ENCODE measurements around the gene CRABP1. TPM values are rescaled to one million over a fixed set of nuclear protein-coding genes. Genes with fewer than 3 reads are reported as not detected.

CRABP1 gene
- total RNA-seq, 2 experiments from 2014 or later, result 0.36 TPM; not detected in 1

- Mint-ChIP-seq H3K9me3 (no peaks in the 10 kb centered on the region), H3K27me3 (peaks cover 5% of the 10 kb centered on the region), H3K36me3 (ENCODE audit: low read depth) (no peaks in the 10 kb centered on the region), H3K27ac (no peak overlapping the region), H3K4me1 (ENCODE audit: low read depth) (no peaks in the 10 kb centered on the region), H3K4me3 (no peak overlapping the region)
- intact Hi-C loops (cut with micrococcal nuclease), result no loop called here
- ATAC-seq (no peak), DNase-seq (no peak)
- ChIA-PET POLR2A (no interaction called here), CTCF (interaction anchor here (1.3 kb wide), 1 partner anchor 8 kb away, joined by 4 read pairs; no protein-coding TSS in a partner anchor)
- TF ChIP-seq CTCF (IDR thresholded peaks at IDR 0.05), result no peak
Observed at GRCh38 chr15:78360958-78361718, 21.0 kb downstream of the CRABP1 start.

- no peak for DNase-seq
- no peaks in the 10 kb centered on the region for H3K4me1 Mint-ChIP-seq (ENCODE audit: low read depth)
- peaks cover 4% of the 10 kb centered on the region for H3K27me3 Mint-ChIP-seq
- no peaks in the 10 kb centered on the region for H3K36me3 Mint-ChIP-seq (ENCODE audit: low read depth)
- H3K9me3 Mint-ChIP-seq, result no peaks in the 10 kb centered on the region
- POLR2A ChIA-PET, result interaction anchor here (1.1 kb wide), 1 partner anchor 25 kb away, joined by 3 read pairs; no protein-coding TSS in a partner anchor
- TF ChIP-seq CTCF (IDR thresholded peaks at IDR 0.05), result no peak
- H3K27ac Mint-ChIP-seq, result no peak overlapping the region
- CTCF ChIA-PET, result interaction anchor here (0.6 to 1.3 kb wide), 2 partner anchors 9 to 15 kb away, joined by 3 to 4 read pairs; no protein-coding TSS in a partner anchor
- ATAC-seq, result no peak
- intact Hi-C loops (cut with micrococcal nuclease), result no loop called here
- no peak overlapping the region for H3K4me3 Mint-ChIP-seq
Observed at GRCh38 chr15:78361771-78362506, 21.8 kb downstream of the CRABP1 start.

DNA sequence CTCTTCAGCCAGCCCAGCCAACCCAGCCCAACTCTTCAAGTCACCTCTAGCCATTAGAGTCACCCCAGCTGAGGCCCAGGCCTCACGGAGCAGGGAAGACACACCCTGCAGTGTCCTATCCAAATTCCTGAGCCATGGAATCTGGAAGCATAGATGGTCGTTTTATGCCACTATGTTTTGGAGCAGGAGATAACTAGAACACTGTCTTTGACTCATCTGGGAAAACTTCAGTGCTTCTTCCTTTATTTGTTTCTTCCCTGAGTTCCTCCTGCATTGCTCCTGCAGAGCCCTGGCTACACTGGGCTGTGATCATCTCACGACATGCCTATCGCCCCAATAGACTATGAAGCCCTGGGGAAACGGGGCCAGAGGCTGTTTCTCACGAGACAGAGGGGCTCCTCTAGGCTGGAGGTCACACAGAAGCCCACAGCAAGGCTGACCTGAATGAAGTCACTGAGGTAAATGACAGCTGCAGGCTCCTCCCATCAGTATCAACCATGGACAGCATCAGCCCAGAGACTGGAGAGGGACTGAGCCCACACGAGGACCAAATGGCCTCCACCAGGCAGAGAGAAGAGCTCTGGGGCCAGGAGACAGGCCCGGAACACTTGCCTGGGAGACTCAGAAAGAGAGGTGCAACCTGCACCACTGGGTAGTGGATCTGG, 22.7 kb downstream of the CRABP1 start:
- DNase-seq, result no peak
- Mint-ChIP-seq H3K4me1 (ENCODE audit: low read depth) (no peaks in the 10 kb centered on the region), H3K4me3 (no peak overlapping the region), H3K27ac (no peak overlapping the region), H3K36me3 (ENCODE audit: low read depth) (no peaks in the 10 kb centered on the region), H3K27me3 (peaks cover 3% of the 10 kb centered on the region), H3K9me3 (no peaks in the 10 kb centered on the region)
- intact Hi-C loops (cut with micrococcal nuclease), result no loop called here
- ChIA-PET CTCF (interaction anchor here (0.6 kb wide), 1 partner anchor 16 kb away, joined by 3 read pairs; no protein-coding TSS in a partner anchor), POLR2A (interaction anchor here (1.1 kb wide), 1 partner anchor 24 kb away, joined by 3 read pairs; no protein-coding TSS in a partner anchor)
- TF ChIP-seq CTCF (IDR thresholded peaks at IDR 0.05), result no peak
- ATAC-seq, result no peak

- POLR2A ChIA-PET, result interaction anchor here (1.1 kb wide), 1 partner anchor 24 kb away, joined by 3 read pairs; no protein-coding TSS in a partner anchor
- H3K4me3 Mint-ChIP-seq, result no peak overlapping the region
- no peak for TF ChIP-seq CTCF (IDR thresholded peaks at IDR 0.05)
Observed at GRCh38 chr15:78363381-78363734, 23.2 kb downstream of the CRABP1 start.

More at GRCh38 chr15:78363381-78363734, 23.2 kb downstream of the CRABP1 start:
- no peak for DNase-seq
- no peak for ATAC-seq
- Mint-ChIP-seq H3K27ac (no peak overlapping the region), H3K27me3 (no peaks in the 10 kb centered on the region), H3K9me3 (no peaks in the 10 kb centered on the region), H3K36me3 (ENCODE audit: low read depth) (no peaks in the 10 kb centered on the region), H3K4me1 (ENCODE audit: low read depth) (no peaks in the 10 kb centered on the region)
- intact Hi-C loops (cut with micrococcal nuclease), result no loop called here
- CTCF ChIA-PET, result no interaction called here
